Tongue (tissue), 2 donors: Measurements from ENCODE around the gene DAB2IP. TPM values are rescaled to one million over a fixed set of nuclear protein-coding genes. Genes with fewer than 3 reads are reported as not detected.

Experiments used
- DNase-seq: peaks from one replicate; pipeline ENCODE4 v3.0.0-alpha.2; 2015
- total RNA-seq: library from RNA; depleted of rRNA; stranded (reverse); fragments of >200 nt; gene quantifications from one replicate; pipeline ENCODE4 v1.2.3, GENCODE V29; 2014

The DAB2IP gene
- total RNA-seq, 1 donor from 2014 or later, result 41.9 TPM

DNA sequence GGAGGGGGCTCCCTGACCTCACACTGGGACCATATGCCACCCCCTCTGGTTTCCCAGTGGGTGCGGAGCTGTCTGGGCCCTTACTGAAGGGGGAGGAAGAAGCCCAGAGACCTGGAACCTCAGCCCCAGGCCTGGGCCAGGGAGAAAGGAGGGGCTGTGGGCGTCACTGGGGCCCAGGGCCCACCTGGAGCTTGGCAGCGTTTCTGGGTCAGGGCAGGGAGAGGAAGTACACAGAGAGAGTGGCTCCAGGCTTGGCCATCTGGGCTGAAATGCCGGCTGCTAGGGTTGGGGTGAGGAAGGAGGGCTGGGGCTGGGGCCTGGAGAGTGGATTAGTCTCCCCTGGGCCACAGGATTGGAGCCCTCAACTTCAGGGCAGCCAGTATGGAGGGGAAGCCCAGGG is 6.4 kb upstream of the DAB2IP start:
- DNase-seq, result peak; percentile 46

DNA sequence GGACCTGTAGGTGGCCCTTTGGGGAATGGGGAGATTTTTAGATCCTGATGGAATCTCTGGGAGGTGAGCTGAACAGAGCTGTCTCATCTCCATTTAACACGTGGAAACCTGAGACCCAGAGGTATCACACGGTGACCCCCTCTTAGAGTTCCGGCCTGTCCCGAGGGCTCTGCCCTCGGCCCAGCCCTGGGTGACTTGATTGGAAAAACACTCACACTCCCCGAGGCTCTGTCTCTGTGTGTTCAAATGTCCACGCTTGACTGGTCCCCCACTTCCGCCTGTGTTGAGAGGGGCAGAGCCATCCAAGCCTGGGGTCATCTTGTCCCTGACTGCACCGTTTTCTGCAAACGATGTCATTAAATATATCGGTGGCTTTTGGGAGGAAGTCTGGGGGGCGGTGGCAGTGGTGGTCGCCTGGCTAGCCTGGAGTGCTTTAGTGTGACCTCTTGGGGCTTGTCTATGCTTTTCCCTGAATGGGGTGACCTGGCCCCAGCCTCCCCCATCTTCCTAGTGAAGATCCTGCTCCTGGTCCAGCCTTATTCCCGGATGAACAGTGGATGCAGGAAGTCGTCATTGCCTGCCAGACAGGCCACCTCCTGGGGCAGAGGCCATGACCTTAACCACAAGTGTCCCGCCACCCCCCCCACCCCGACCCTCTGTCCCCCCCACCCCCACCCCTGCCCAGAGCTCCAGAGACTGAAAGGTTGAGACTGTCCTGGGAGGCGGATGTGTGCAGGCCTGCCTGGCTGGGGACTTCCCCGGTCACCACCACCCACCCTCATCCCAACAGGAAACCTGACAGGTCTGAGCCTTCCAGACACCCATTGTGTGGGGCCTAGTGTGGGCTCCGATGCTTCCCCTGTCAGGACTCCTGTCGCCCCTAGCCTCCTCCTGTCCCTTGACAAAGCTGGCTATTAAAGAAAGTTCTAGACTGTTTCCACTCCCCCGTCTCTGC is 5.3 kb upstream of the DAB2IP start:
- DNase-seq, result no peak

DNA sequence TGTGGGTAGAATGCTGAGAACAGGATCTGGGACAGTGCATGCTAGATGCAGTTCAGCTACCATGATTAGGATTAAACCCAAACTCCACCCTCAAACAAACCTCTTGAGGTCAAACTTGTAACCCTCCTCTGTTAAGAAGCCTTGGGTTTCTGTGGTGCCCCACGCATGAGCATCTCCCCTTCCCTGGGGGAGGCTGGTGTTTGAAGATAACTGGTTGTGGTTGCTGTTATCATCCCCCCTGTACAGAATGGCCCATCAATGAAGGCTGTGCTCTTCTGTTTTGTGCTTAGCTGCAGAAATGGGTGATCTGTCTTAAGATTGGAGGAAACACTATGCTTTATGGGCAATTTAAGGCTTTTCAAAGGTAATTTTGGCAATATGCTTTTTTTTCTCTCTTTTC is 4.4 kb upstream of the DAB2IP start:
- no peak for DNase-seq

GRCh38 chr9:121648172-121648571 is 3.3 kb upstream of the DAB2IP start:
- no peak for DNase-seq

DNA sequence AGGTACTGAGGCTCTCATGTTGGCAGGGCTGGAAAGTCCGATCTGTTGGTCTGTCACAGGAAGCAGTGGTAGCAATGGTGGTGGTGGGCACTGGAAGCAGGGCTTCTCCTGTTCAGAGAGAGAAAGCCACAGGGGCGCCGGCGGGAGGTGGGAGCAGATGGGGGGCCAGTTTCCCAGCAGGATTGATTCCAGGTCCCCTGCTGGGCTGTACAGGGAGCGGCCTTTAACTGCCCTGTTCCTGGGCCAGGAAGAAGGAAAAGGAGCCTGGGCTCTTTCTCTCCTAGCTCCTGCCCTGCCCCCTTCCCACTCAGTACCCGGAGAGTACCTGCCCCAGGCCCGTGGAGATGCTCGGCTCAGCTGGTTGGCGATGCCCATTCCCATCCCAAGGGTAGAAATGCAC is 2.6 kb upstream of the DAB2IP start:
- no peak for DNase-seq

- DNase-seq, result no peak
These were observed 1.8 kb upstream of the DAB2IP start for GRCh38 chr9:121649476-121650216.

GRCh38 chr9:121650217-121651007 is 1.0 kb upstream of the DAB2IP start:
- DNase-seq, result peak; percentile 98

DNA sequence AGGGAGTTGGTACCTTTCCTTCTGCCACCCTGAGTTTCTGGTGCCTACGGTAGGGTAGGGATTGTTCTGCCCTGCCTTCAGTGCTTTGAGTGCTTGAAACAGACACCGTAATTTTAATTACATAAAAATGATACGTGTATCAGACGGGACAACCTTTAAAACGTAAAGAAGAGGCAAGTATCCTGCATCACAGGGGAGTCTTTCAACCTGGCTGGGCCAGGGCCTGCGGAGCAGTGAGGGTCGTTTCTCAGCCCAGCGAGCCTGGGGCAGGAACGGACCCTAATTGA is 483 bp upstream of the DAB2IP start:
- DNase-seq, result no peak

DNA sequence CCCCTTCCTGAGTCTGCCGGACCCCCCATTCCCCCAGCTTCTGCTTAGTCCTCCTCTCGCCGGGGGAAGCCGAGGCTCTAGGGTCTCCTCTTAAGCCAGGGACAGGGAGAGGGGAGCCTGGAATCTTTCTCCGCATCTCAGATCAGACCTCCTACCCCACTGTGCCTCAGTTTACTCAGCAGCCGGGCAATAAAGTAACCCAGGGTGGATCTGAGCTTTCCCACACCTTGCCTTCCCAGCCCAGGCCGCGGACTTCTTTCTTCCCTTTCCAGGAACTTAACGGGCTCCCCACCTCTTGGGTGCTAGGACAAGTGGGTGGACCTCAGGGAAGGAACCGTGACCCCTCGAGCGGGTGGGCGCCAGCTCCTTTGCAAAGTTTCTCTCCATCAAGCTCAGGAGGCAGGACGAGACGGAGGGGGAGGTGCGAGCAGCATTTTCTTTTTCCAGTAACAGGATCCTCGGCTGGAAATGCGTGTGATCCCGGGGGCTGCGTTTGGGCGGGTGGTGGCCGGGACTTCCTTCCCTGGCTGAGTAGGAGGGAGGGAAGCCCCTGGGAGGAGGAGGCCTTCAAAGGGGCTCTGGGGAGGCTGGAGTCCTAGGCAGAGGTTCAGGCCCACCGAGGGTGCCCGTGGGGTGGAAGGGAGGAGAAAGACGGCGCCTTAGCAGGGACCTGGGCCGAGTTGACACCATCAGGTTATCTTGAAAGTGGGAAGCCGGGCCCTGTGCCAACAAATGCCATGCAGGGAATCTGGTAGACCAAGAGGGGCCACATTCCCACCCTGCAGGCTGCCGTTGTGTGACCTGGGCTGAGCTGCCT is 795 bp downstream of the DAB2IP start:
- peak; percentile 80 for DNase-seq

DNA sequence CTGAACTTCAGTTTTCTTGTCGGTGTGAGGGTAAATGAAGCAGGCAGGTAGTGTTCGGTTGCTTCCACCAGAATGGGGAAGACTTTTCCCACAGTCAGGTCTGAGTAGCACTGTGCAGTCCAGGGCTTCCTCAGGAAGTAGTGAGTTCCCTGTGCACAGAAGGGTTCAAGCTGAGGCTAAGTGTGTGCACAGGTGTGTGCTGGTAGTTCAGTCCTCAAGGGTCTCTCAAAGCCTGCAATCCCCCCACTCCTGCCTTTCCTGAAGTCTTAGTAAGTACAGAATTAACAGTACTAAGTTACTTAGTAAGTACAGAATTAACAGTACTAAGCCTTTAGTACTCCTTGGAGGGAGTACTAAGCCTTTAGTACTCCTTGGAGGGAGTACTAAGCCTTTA is 1.4 kb downstream of the DAB2IP start:
- DNase-seq, result no peak

GRCh38 chr9:121654499-121655140 is 3.2 kb downstream of the DAB2IP start:
- DNase-seq, result no peak

DNA sequence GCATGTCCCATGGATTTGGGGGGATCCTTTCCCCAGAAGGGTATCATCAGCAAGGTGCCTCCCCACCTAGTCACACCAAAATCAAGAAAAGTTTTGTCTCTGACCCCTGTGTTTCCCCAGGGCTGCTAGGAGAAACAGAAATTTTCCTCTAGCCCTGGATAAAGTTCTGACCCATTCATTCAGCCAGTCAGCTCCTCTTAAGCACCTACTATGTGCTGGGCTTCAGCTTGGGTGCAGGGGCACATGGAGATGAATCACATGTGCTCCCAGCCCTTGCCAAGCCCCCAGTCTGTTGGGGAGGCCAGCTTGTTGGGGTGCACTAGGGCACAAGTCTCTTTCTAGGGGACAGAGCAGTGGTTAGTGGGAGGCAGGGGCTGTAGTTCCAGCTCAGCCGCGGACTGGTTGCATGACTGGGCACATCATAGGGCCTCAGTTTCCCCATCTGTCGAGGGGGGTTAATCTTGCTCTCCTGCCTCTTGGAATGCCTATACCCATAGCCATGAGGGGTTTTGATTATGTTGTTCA is 3.9 kb downstream of the DAB2IP start:
- DNase-seq, result no peak

- DNase-seq, result no peak
These were observed 5.6 kb downstream of the DAB2IP start for GRCh38 chr9:121656941-121657470.

DNA sequence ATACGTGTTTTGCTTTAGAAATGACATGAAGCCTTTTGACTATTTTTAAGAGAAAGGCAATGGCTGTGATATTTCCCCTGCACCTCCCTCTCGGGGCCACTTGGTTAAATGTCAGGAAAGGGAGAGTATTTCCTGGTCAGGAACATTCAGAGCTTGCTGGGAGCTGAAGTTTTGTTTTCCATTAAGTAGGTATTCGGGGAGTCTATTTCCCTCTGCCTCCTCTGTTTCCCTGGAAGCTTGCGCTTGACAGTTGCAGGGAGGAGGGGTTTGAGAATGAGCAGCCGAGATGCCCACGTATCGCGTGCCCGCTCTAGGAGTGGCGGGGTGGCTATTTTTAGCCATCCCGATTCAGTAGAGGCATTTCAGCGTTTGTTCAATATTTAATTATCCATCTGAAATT is 6.7 kb downstream of the DAB2IP start:
- peak; percentile 48 for DNase-seq

GRCh38 chr9:121658591-121658990 is 7.2 kb downstream of the DAB2IP start:
- DNase-seq, result no peak

GRCh38 chr9:121660367-121660766 is 8.9 kb downstream of the DAB2IP start:
- no peak for DNase-seq

DNA sequence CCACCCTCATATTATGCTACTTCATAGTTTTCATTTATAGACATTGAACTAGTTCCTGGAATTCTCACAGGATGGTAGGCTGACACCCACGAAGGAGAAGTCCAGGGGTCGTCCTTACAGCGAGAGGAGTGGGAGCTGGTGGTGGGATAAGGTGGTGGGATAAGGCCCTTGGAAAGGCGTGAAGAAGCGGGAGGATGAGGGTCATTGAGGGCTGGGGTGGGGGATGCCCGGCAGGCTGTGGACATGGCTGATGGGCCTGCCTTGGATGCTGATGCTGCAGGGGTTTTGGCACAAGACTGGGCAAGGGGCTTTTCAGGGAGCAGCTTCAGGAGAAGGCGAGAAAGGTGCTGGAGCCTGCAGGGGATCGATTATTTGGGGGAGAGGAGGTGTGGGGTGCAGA is 9.4 kb downstream of the DAB2IP start:
- DNase-seq, result no peak

DNA sequence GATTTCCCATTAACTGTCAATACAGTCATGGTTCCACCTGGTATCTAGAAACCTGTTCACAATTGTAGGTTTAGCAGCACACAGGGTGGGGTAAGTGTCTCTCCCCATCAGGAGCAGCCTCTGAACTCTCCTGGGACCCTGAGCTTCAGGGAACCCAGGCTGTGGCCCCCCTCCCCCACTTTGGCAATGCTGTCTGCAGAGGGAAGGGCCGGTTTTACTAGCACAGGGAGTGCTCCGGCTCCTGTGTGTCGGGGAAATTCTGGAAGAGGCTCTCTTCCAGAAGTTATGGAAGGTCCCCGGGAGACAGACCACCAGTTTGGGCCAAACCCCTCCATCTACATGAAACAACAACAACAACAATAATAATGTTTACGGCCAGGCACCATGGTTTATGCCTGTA is 9.9 kb downstream of the DAB2IP start:
- DNase-seq, result no peak

- DNase-seq, result no peak
These were observed 10.9 kb downstream of the DAB2IP start for GRCh38 chr9:121662359-121662758.

GRCh38 chr9:121662891-121663580 is 11.6 kb downstream of the DAB2IP start:
- DNase-seq, result peak; percentile 49
